Activated CD8-positive, alpha-beta memory T cell treated with anti-CD3 and anti-CD28 coated beads, Interleukin-2, amount 50 U/mL, for 1 hour (primary cell): ENCODE results near the gene CYFIP2.
A peak's percentile ranks its signal among the peaks of the same experiment; 100 is the strongest.

Experiments used
- DNase-seq: peaks from one replicate; pipeline ENCODE4 v3.0.0-alpha.2; 2020; ENCODE audit errors: extremely low read depth

Gene CYFIP2

GRCh38 chr5:157258450-157258849 is 7.5 kb upstream of the CYFIP2 start:
- DNase-seq, result no peak

GRCh38 chr5:157259699-157260098 is 6.2 kb upstream of the CYFIP2 start:
- no peak for DNase-seq

GRCh38 chr5:157263496-157264090 is 2.3 kb upstream of the CYFIP2 start:
- DNase-seq, result no peak

GRCh38 chr5:157266286-157267007 is 524 bp downstream of the CYFIP2 start:
- no peak for DNase-seq

- no peak for DNase-seq
These were observed 1.1 kb downstream of the CYFIP2 start for GRCh38 chr5:157267025-157267424.

- DNase-seq, result no peak
These were observed 2.0 kb downstream of the CYFIP2 start for GRCh38 chr5:157267761-157268480.

GRCh38 chr5:157269165-157269671 is 3.3 kb downstream of the CYFIP2 start:
- no peak for DNase-seq

GRCh38 chr5:157269761-157270272 is 3.9 kb downstream of the CYFIP2 start:
- DNase-seq, result no peak

GRCh38 chr5:157270771-157271170 is 4.8 kb downstream of the CYFIP2 start:
- DNase-seq, result no peak

- DNase-seq, result peak; percentile 79
These were observed 5.9 kb downstream of the CYFIP2 start for GRCh38 chr5:157271740-157272271.

GRCh38 chr5:157273131-157273556 is 7.2 kb downstream of the CYFIP2 start:
- DNase-seq, result no peak

- DNase-seq, result no peak
These were observed 9.5 kb downstream of the CYFIP2 start for GRCh38 chr5:157275403-157275802.

GRCh38 chr5:157278319-157279037 is 12.6 kb downstream of the CYFIP2 start:
- DNase-seq, result no peak

GRCh38 chr5:157279605-157280239 is 13.8 kb downstream of the CYFIP2 start:
- DNase-seq, result no peak

- DNase-seq, result no peak
These were observed 15.0 kb downstream of the CYFIP2 start for GRCh38 chr5:157280927-157281326.

- DNase-seq, result no peak
These were observed 16.2 kb downstream of the CYFIP2 start for GRCh38 chr5:157282150-157282549.

GRCh38 chr5:157283434-157283833 is 17.5 kb downstream of the CYFIP2 start:
- DNase-seq, result no peak

GRCh38 chr5:157284458-157285212 is 18.7 kb downstream of the CYFIP2 start:
- DNase-seq, result no peak

GRCh38 chr5:157285310-157286035 is 19.6 kb downstream of the CYFIP2 start:
- no peak for DNase-seq
